HPDE6-E6E7 (cell line): ENCODE results near the gene PIM3.
A peak's percentile ranks its signal among the peaks of the same experiment; 100 is the strongest.
"Not testable (repeated sequence)": the region's sequence is repeated elsewhere in the genome, so short reads cannot be mapped to it uniquely, and the experiment has no call there.

Experiments used
- DNase-seq: peaks from one replicate; pipeline ENCODE4 v3.0.0; 2011; ENCODE audit warnings: missing footprints; ENCODE audit errors: extremely low spot score

The PIM3 gene

GRCh38 chr22:49983148-49984042, 22.8 kb downstream of the PIM3 start:
- DNase-seq = no peak

DNA sequence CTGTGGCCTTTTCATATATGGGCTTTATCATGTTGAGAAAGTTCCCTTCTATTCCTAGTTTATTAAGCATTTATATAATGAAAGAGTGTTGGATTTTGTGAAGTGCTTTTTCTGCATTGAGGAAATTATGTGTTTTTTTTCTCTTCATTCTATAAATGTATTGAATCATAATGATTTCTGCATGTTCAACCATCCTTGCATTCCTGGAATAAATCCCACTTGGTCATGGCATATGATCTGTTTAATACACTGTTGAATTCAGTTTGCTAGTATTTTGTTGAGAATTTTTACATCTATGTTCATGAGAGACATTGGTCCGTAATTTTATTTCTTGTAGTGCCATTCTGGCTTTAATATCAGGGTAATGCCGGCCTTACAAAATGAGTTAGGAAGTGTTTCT, 25.8 kb downstream of the PIM3 start:
- no peak for DNase-seq

- DNase-seq = not testable (repeated sequence)
Observed at GRCh38 chr22:49989826-49990225, 29.3 kb downstream of the PIM3 start.

- no peak for DNase-seq
Observed at GRCh38 chr22:49991167-49991566, 30.6 kb downstream of the PIM3 start.

- DNase-seq = no peak
Observed at GRCh38 chr22:49991907-49992533, 31.4 kb downstream of the PIM3 start.

DNA sequence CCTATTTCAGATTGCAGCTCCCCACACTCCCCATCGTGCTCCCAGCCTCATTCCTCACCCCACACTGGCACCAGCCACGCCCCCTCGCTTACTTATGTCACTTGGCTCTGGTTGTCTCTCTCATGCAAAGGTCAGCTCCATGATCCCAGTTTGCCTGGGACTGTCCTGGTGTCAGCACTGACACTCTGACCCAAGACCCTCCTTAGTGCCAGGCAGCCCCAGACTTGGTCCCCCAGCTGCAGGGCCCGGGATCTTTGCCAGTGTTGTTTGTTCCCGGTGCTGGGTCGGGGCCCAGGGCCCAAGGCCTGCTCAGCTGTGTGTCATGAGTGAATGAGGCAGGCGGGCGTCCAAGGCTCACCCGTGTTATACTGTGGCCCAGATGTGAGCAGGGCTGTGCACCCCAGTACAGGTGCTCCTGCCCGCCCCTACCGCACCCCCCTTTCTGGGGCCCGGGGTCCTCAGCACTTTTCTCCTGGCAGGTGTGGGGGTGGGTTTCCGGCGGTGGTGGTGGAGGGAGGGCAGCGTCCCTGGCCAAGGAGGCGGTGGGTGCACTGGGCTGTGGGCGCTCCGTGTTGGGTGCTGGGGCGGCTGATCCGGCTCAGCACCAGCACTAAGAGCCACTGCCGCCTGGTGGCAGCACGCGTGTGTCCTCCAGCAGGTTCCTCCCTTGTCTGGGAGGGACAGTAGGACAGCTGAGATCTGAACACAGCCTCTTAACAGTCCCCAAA, 32.5 kb downstream of the PIM3 start:
- peak; percentile 58 for DNase-seq

DNA sequence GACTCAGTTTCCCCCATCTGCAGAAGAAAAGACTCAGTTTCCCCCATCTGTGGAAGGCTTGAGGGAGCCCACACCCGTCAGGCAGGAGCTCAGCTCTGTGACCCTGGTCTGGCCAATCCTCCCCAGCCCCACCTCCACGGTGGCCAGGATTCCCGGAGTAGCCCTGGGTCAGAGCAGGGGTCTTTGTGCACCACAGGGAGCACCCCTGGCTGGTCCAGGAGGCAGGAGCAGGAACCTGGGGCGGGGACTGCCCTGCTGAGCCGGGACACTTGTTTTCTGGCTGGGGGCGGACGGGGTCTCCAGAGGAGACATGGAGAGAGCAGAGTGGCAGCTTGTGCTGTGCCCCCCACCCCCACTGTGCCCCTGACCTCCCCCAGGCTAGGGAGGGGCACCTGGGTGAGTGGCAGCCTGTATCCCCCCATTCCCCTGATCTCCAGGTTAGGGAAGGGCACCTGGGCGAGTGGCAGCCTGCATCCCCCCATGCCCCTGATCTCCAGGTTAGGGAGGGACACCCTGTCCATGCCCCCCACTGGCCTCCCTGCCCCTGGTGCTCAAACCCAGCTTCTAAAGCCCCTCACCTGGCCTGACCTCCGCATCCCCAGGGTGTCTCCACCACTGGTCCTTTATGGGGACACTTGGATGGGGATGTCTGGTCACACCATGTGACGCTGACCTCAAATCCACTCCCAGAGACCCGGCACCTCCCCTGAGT, 33.2 kb downstream of the PIM3 start:
- no peak for DNase-seq

DNA sequence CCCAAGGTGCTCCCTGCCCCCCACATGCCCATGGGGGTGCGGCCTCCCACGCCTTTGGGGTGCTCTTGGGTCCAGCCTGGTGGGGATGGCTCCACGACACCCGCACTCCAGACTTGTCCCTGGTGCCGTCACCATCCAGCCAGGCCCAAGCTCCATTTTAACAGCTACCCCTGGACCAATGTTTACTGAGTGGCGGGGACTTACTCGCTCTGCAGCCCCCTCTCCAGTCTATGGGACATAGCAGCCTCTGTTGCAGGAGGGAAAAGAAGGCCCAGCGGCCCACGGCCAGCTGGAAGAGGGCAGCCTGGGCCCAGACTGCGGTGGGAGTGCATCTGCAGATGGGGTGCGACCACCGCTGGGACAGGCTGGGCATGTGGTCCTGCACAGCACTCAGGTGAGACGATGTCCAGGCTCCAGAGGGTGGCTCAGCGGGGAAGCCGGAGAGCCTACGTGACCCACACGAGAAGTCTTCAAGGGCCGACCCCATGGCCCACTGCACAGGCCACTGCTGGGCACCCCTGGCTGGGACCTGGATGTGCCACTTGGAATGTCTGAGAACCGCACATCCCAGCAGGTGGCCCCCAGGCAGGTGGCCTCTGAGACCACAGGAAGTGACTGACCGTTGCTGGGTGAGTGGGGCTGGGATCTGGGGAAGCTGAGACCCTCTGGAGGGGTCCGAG, 33.9 kb downstream of the PIM3 start:
- no peak for DNase-seq

GRCh38 chr22:49995041-49995360, 34.4 kb downstream of the PIM3 start:
- DNase-seq = no peak

DNA sequence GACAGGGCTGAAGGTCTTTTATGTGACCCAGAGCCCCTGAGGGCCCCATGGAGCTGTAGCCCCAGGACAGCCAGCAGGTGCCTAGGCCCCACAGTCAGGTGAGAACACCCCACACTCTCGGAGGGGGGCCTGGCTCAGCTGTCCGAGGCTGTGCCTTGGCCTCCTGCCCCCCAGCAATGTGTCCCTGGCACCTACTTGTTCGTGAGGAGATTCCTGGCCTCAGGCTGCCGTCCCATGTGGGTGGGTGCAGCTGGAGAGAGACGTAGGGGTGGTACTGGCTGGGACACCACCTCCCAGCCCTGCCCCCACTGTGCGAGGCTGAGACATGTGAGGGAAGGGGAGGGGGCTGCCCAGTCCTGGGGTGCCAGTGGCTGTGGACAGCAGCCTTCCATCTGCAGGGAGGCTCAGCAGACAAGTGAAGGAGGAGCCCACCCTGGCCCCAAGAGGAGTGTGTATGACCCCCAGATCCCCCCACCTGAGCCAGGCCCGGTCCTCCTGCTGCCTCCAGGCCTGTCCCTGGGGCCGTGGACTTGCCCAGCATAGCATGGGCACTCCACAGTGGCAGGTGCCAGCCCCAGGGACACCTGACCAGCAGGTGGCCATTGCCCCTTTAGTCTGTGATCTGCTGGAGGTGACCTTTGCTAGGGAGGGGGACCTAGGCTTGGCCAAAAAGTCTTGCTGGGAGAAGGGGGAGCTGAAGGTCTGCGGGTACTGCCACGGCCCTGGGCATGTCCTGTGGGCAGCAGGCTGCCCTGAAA, 35.0 kb downstream of the PIM3 start:
- no peak for DNase-seq

GRCh38 chr22:49996119-49996517, 35.5 kb downstream of the PIM3 start:
- DNase-seq = no peak

DNA sequence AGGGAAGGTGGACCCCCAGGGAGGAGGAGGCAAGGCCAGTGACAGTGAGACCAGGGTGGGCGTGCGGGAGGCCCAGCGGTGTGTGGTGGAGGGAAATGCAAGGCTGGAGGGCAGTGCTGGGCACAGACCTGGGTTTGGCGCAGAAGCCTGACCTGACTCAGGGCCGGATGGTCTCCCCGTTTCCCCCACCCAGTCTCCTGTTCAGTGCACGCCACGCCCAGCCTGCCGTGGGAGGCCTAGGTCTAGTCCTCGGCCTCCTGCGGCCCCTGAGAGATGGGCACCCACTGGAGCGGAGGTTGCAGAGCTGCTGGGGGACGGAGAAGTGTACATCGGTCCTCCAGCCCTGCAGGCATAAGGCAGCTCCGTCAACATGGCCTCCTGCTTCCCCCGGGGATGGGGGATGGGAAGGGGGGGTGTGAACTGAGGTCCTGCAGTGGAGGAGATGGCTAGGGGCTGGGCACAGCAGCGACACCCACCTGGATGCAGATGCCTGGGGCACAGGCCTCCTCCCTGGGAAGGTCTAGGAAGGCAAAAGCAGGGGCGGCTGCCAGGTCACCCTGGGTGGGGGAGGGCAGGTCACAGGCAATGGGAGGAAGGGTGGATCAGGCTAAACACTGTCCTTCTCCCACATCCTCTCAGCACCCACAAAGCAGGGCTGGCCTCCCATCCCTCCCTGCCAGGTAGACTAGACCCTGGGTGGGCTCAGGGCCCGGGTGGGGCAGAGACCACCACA, 36.1 kb downstream of the PIM3 start:
- no peak for DNase-seq

DNA sequence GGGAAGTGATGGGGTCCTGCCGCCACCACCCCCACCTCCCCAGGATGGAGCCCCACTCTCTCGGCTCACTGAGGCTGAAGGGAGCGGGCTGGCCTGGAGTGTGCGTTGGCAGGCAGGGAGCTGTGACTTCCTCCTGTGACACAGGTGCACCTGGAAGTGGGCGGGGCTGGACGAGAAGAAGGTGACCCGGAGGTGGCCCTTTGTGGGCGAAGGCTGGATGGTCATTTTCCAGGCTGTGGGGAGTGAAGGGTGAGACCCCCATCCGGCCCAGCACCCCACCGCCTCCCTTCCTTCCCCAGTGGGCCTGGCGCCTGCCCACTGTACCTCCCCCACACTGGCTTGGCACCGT, 36.7 kb downstream of the PIM3 start:
- DNase-seq = no peak

- no peak for DNase-seq
Observed at GRCh38 chr22:49997932-49998717, 37.6 kb downstream of the PIM3 start.

DNA sequence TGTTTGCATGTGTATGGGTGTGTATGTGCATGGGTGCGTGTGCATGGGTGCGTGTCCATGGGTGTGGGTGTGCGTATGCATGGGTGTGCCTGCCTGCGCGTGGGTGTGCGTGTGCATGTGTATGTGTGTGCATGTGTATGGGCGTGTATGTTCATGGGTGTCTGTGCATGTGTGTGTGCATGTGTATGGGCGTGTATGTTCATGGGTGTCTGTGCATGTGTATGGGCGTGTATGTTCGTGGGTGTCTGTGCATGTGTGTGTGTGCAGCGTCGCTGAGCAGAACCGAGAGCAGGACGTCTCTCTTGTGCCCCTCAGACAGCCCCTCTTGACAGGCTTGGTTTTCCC, 38.1 kb downstream of the PIM3 start:
- DNase-seq = no peak

- no peak for DNase-seq
Observed at GRCh38 chr22:49999063-49999945, 38.7 kb downstream of the PIM3 start.

DNA sequence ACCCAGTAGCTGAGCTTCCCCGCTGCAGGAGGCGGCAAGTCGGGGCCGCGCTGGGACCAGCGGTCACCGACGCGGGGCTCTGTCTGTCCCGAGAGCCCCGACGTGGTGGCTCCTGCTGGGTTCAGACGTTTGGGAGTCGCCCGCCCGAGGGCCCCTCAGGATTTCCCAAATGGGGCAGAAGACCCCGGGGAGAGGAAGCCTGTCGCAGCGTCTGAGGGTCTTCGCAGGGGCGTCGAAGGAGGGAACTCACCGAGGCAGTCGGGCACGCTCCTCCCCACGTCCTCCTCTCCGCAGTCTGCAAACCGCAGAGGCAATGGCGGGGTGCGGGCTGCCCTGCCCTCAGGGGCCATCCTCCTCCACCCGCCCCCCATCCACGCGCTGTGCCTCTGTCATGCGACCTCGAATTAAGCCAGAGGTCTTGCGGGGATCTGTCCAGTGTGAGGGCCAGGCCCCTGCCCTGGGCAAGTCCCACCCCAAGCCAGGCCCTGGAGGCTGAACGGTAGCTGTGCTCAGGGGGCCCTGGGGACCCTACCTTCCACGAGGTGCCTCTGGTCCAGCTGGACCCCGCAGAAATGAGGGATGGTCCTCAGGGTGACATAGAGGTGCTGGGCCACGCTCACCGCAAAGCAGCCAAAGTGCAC, 39.5 kb downstream of the PIM3 start:
- no peak for DNase-seq
